GM10266 (cell line): ENCODE data around the gene ASS1.
"Not testable (repeated sequence)": the region's sequence is repeated elsewhere in the genome, so short reads cannot be mapped to it uniquely, and the experiment has no call there.

Experiments used
- DNase-seq: peaks from one replicate; pipeline ENCODE4 v3.0.0; 2012; ENCODE audit errors: extremely low spot score
- TF ChIP-seq, protein P1 (sequence below): IDR thresholded peaks from 2 replicates; pipeline ENCODE4 v1.5.1; 2012; ENCODE audit warnings: mild to moderate bottlenecking, low read depth; ENCODE audit not compliant: control insufficient read depth, insufficient read depth; ENCODE audit errors: missing control alignments

Gene ASS1

GRCh38 chr9:130444565-130445221, at the start of gene ASS1:
Gene ASS1 (plus strand): TSS chr9:130444961. CDS start chr9:130452229, 7,268 bp downstream.
- peak; percentile 69 for DNase-seq
- TF ChIP-seq, protein P1, sequence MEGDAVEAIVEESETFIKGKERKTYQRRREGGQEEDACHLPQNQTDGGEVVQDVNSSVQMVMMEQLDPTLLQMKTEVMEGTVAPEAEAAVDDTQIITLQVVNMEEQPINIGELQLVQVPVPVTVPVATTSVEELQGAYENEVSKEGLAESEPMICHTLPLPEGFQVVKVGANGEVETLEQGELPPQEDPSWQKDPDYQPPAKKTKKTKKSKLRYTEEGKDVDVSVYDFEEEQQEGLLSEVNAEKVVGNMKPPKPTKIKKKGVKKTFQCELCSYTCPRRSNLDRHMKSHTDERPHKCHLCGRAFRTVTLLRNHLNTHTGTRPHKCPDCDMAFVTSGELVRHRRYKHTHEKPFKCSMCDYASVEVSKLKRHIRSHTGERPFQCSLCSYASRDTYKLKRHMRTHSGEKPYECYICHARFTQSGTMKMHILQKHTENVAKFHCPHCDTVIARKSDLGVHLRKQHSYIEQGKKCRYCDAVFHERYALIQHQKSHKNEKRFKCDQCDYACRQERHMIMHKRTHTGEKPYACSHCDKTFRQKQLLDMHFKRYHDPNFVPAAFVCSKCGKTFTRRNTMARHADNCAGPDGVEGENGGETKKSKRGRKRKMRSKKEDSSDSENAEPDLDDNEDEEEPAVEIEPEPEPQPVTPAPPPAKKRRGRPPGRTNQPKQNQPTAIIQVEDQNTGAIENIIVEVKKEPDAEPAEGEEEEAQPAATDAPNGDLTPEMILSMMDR: no peak

DNA sequence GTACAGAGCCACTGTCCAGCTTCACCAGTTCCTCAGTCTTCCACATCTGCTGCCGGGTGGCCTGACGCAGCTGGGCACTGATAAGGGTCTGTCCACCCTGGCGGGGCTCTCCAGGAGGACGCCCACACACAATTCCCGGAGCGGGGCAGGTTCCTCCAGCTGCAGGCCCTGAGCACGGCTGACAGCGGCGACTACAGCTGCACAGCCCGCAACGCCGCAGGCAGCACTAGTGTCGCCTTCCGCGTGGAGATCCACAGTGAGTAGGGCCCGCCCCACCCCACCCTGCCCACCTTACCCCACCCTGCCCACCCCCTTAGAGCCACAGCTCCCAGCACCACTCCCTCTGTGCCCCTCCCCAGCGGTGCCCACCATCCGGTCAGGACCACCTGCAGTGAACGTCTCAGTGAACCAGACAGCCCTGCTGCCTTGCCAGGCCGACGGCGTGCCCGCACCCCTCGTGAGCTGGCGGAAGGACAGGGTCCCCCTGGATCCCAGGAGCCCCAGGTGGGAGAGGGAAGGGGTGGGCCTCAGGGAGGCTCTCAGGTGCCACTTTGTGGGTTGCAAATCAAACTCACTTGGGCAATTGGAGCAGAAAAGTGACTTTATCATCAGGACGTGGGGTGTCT, 48.8 kb upstream of the ASS1 start:
- DNase-seq: no peak
- TF ChIP-seq, protein P1: no peak

- DNase-seq: no peak
- TF ChIP-seq, protein P1: no peak
Observed at GRCh38 chr9:130396581-130396980, 48.2 kb upstream of the ASS1 start.

DNA sequence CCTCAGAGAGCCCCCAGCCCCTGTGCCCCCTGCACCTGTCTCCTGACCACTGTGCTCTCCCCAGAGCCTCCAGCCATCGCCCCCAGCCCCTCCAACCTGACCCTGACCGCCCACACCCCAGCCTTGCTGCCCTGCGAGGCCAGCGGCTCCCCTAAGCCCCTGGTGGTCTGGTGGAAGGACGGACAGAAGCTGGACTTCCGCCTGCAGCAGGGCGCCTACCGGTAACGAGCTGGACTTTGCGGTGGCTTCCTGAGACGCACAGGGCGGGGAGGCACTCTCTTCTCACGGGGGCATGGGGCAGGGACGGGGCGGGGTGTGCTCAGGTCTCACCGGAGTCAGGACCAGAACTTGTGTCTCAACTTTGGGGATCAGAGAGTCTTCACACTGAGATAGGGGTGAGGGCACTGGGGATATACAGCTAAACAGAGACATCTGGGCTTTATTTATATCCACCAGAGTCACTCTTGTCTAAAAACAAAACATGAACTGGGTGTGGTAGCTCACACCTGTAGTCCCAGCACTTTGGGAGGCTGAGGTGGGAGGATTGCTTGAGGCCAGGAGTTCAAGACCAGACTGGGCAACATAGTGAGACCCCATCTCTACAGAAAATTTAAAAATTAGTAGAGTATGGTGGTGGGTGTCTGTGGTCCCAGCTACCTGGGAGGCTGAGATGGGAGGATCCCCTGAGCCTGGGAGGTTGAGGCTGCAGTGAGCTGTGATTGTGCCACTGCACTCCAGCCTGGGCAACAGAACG, 46.1 kb upstream of the ASS1 start:
- TF ChIP-seq, protein P1: no peak
- no peak for DNase-seq

DNA sequence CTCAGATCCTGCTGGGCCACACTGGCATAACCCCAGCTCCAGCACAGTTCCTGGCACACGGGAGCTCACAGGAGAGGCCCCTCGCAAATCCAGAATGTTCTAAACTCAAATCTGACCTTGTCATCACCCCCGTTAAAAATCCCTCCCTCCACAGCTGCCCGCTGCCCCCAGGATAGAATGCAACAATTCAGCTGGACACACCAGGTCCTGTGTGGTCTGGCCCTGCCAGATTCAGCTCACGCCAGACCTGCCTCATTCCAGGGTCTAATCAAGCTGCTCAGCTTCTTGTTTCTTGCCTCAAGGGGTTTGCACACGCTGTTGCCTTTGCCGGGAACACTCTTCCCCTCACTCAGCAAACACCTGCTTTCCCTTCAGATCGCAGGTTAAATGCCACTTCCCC, 45.0 kb upstream of the ASS1 start:
- no peak for DNase-seq
- TF ChIP-seq, protein P1: no peak

GRCh38 chr9:130400870-130401269, 43.9 kb upstream of the ASS1 start:
- TF ChIP-seq, protein P1: no peak
- no peak for DNase-seq

- not testable (repeated sequence) for DNase-seq
Observed at GRCh38 chr9:130401742-130402141, 43.0 kb upstream of the ASS1 start.
